Suprapubic skin (tissue), 4 donors: ENCODE measurements around the gene MBTPS2. TPM values are rescaled to one million over a fixed set of nuclear protein-coding genes. Genes with fewer than 3 reads are reported as not detected.
A peak's percentile ranks its signal among the peaks of the same experiment; 100 is the strongest.
"Not testable (repeated sequence)": the region's sequence is repeated elsewhere in the genome, so short reads cannot be mapped to it uniquely, and the experiment has no call there.

Source experiments
- DNase-seq, 2 donors: peaks; one replicate each; pipeline ENCODE4 v3.0.0-alpha.2; 2019; ENCODE audit warnings: low spot score in 2 of 2
- H3K27ac ChIP-seq: fragments of 200-600 bp; sonication (generic); one replicate; pipeline ENCODE4 v1.5.1; 2019
- H3K27me3 ChIP-seq: fragments of 200-600 bp; sonication (generic); one replicate; pipeline ENCODE4 v1.5.1; 2019
- H3K36me3 ChIP-seq: fragments of 200-600 bp; sonication (generic); one replicate; pipeline ENCODE4 v1.5.1; 2019
- H3K4me1 ChIP-seq: fragments of 200-600 bp; sonication (generic); one replicate; pipeline ENCODE4 v1.5.1; 2019
- H3K4me3 ChIP-seq: fragments of 200-600 bp; sonication (generic); one replicate; pipeline ENCODE4 v1.5.1; 2019; ENCODE audit warnings: mild to moderate bottlenecking
- H3K9me3 ChIP-seq: fragments of 200-600 bp; sonication (generic); one replicate; pipeline ENCODE4 v1.5.1; 2019
- CTCF ChIP-seq, 2 donors: fragments of 200-600 bp in 1 of 2; fragments of 450-650 bp in 1 of 2; sonication (generic) in 1 of 2; IDR thresholded peaks; one replicate each; pipeline ENCODE4 v1.5.1; 2016 to 2019; ENCODE audit warnings: antibody characterized with exemption in 2 of 2, mild to moderate bottlenecking in 1 of 2, moderate library complexity in 1 of 2
- EP300 ChIP-seq: sonication (generic); formaldehyde crosslinking; IDR thresholded peaks from one replicate; pipeline ENCODE4 v1.6.1; 2017; ENCODE audit warnings: antibody characterized with exemption
- POLR2A ChIP-seq, 2 donors: fragments of 450-650 bp; IDR thresholded peaks; one replicate each; pipeline ENCODE4 v1.6.1; 2017; ENCODE audit warnings: antibody characterized with exemption in 2 of 2, mild to moderate bottlenecking in 2 of 2, moderate library complexity in 2 of 2
- POLR2AphosphoS5 ChIP-seq, 3 donors: sonication (generic); formaldehyde crosslinking; IDR thresholded peaks; one replicate each; pipeline ENCODE4 v1.6.1; 2017; ENCODE audit warnings: antibody characterized with exemption in 3 of 3
- WGBS: methylation state at CpG from one replicate; pipeline ENCODE4 v1.1.5; 2018; 5-methylcytosine and 5-hydroxymethylcytosine counted together
- total RNA-seq, 4 donors: library from RNA; depleted of rRNA; stranded (reverse); fragments of >200 nt; gene quantifications; one replicate each; pipeline ENCODE4 v1.1.0, GENCODE V29; 2016

Gene MBTPS2
- total RNA-seq, 4 donors from 2014 or later: 4.5 to 8.7 (median 5.7) TPM

DNA sequence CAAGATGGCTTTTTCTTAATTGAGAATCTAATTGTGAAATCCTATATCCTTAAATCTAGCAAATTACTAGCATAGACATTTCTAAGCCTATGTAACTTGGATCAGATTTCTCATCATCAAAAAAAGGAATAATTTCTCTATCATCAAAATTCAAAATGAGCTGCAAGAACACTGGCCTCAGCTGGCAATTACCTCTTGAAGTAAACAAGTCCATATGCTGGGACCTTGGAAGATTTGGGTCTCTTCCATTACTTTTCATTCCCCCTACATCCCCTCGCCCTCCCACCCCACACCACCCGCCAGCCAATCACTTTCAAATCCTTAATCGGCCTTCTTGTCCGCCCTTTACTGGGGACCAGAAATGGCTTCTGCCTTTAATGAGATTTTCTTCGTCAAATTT is 23.3 kb upstream of the MBTPS2 start:
- Histone ChIP-seq H3K36me3 (no peaks in the 10 kb centered on the region), H3K4me1 (no peaks in the 10 kb centered on the region), H3K27ac (no peak overlapping the region), H3K4me3 (no peak overlapping the region), H3K27me3 (no peaks in the 10 kb centered on the region), H3K9me3 (no peaks in the 10 kb centered on the region)
- TF ChIP-seq CTCF (IDR thresholded peaks at IDR 0.05): no peak
- no peak for TF ChIP-seq POLR2A (IDR thresholded peaks at IDR 0.05)
- no peak for TF ChIP-seq POLR2AphosphoS5 (IDR thresholded peaks at IDR 0.05)
- no peak for TF ChIP-seq EP300
- WGBS: 73% methylated on average over 5 of the region's 5 CpGs
- no peak for DNase-seq

DNA sequence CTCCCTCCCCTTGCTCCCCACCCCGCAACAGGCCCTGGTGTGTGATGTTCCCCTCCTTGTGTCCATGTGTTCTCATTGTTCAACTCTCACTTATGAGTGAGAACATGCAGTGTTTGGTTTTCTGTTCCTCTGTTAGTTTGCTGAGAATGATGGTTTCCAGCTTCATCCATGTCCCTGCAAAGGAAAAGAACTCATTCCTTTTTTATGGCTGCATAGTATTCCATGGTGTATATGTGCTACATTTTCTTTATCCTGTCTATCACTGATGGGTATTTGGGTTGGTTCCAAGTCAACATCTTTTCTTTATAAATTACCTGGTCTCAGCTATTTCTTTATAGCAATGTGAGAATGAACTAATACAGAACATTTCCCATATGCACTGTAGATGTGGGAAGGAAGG is 19.2 kb upstream of the MBTPS2 start:
- 91% methylated on average over 1 of the region's 1 CpG for WGBS
- H3K9me3 ChIP-seq, H3K27ac ChIP-seq, H3K4me3 ChIP-seq, DNase-seq, H3K27me3 ChIP-seq, H3K4me1 ChIP-seq, H3K36me3 ChIP-seq: not testable (repeated sequence)

DNA sequence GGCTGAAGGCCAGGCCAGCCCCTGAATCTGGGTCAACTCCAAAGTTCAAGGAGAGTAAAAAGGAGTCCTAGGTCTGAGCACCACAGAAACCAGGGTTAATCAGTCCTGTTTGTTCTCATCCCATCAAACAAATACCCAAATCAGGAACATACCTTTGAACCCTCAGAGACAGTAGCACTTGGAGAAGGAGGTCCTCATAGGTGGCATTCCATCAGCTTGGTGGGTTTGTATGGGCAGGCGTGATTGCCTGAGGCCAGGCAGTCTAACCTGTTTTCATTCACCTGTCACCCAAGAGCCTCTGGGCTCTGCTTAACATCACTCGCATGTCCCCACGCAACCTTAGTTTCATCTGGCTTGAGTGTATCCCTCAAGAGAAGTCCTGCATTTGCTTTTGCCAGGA is 17.5 kb upstream of the MBTPS2 start:
- WGBS: 72% methylated on average over 3 of the region's 3 CpGs
- Histone ChIP-seq H3K27ac (no peak overlapping the region), H3K9me3 (no peaks in the 10 kb centered on the region), H3K4me3 (no peak overlapping the region), H3K27me3 (no peaks in the 10 kb centered on the region), H3K4me1 (no peaks in the 10 kb centered on the region), H3K36me3 (no peaks in the 10 kb centered on the region)
- DNase-seq: no peak
- no peak for TF ChIP-seq CTCF (IDR thresholded peaks at IDR 0.05)
- TF ChIP-seq POLR2A (IDR thresholded peaks at IDR 0.05): no peak
- no peak for TF ChIP-seq EP300
- TF ChIP-seq POLR2AphosphoS5 (IDR thresholded peaks at IDR 0.05): no peak

DNA sequence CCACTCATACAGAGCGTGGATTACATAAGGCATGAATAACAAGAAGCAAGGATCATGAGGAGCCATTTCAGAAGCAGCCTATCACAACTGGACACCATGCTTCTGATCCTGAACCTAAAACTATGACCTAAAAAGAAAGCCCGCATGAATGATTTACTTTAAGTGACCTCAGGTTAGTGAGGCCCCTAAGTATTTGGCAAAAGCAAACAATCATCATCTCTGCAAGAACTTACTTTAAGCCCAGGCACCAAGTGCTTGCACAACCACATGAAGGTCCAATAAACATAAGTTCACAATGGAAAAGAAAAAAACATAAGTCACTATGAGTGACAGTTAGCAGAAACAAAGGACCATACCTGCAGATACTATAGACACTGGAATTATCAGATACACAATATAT is 7.9 kb upstream of the MBTPS2 start:
- 79% methylated on average over 2 of the region's 2 CpGs for WGBS
- TF ChIP-seq CTCF (IDR thresholded peaks at IDR 0.05): no peak
- TF ChIP-seq POLR2A (IDR thresholded peaks at IDR 0.05): no peak
- no peak for TF ChIP-seq POLR2AphosphoS5 (IDR thresholded peaks at IDR 0.05)
- no peak for TF ChIP-seq EP300
- Histone ChIP-seq H3K4me3 (no peak overlapping the region), H3K27me3 (no peaks in the 10 kb centered on the region), H3K36me3 (no peaks in the 10 kb centered on the region), H3K4me1 (no peaks in the 10 kb centered on the region), H3K9me3 (no peaks in the 10 kb centered on the region), H3K27ac (no peak overlapping the region)
- no peak for DNase-seq

DNA sequence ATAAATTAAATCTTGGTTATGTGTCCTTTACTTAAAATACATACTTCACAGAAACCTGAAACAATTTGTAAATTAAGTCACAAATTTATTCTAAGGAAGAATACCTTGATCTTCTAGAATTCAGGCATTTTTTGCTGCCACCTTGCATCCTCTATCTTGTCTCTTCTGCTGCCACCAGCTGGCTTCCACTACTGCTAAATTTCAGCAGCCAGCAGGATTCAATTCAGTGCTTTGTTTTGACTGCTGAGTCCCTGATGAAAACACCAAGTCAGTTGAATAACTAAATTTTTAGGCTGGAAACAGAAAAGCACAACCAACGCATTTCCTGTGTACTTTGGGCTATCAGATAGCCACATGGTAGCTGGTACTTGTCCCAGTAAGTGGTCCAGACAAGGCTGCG is 2.4 kb upstream of the MBTPS2 start:
- peaks cover 7% of the 10 kb centered on the region for H3K4me1 ChIP-seq
- WGBS: 74% methylated on average over 2 of the region's 2 CpGs
- no peak overlapping the region for H3K4me3 ChIP-seq
- no peaks in the 10 kb centered on the region for H3K36me3 ChIP-seq
- no peak for DNase-seq
- H3K27me3 ChIP-seq: no peaks in the 10 kb centered on the region
- no peaks in the 10 kb centered on the region for H3K9me3 ChIP-seq
- H3K27ac ChIP-seq: no peak overlapping the region
- TF ChIP-seq EP300: no peak
- no peak for TF ChIP-seq CTCF (IDR thresholded peaks at IDR 0.05)
- no peak for TF ChIP-seq POLR2AphosphoS5 (IDR thresholded peaks at IDR 0.05)
- TF ChIP-seq POLR2A (IDR thresholded peaks at IDR 0.05): no peak

- Histone ChIP-seq H3K27me3 (no peaks in the 10 kb centered on the region), H3K4me3 (peak overlapping the region; percentile 68), H3K27ac (peak overlapping the region; percentile 72), H3K4me1 (peaks cover 7% of the 10 kb centered on the region), H3K36me3 (no peaks in the 10 kb centered on the region), H3K9me3 (no peaks in the 10 kb centered on the region)
- TF ChIP-seq POLR2AphosphoS5 (IDR thresholded peaks at IDR 0.05): no peak
- no peak for TF ChIP-seq CTCF (IDR thresholded peaks at IDR 0.05)
- no peak for TF ChIP-seq POLR2A (IDR thresholded peaks at IDR 0.05)
- no peak for TF ChIP-seq EP300
- DNase-seq: no peak
- 33% methylated on average over 4 of the region's 4 CpGs for WGBS
Observed at GRCh38 chrX:21838937-21839333, 482 bp upstream of the MBTPS2 start.
